Right renal cortex interstitium (tissue), 3 donors: ENCODE measurements around the gene SIAH2. TPM values are rescaled to one million over a fixed set of nuclear protein-coding genes. Genes with fewer than 3 reads are reported as not detected.

Experiments used
- polyA plus RNA-seq, 3 donors: library from polyadenylated mRNA; unstranded; fragments of 120-200 nt; gene quantifications; one replicate each; pipeline ENCODE4 v1.2.1, GENCODE V29; 2013; ENCODE audit not compliant: insufficient read length in 3 of 3

The SIAH2 gene
- polyA plus RNA-seq, 3 donors, result 18.7 to 20.6 (median 19.6) TPM

Other genes starting within 250 kb of the SIAH2 start
- 100 to 1,000 TPM; 121 to 128 (median 123) TPM for gene SERP1, start 216.7 kb downstream of the SIAH2 start, polyA plus RNA-seq
- 100 to 1,000 TPM; 161 to 205 (median 164) TPM for gene EIF2A, start 216.4 kb downstream of the SIAH2 start, polyA plus RNA-seq
- 100 to 1,000 TPM; 135 to 147 (median 147) TPM for gene SELENOT, start 159.8 kb downstream of the SIAH2 start, polyA plus RNA-seq
- gene ERICH6, start 59.2 kb downstream of the SIAH2 start, polyA plus RNA-seq, result 1 to 10 TPM in 1 of 3 donors, under 1 TPM in 2; 0.50 to 1.2 (median 0.97) TPM
- gene MINDY4B, start 142.3 kb upstream of the SIAH2 start, polyA plus RNA-seq, result not detected
- not detected for gene CLRN1, start 209.6 kb upstream of the SIAH2 start, polyA plus RNA-seq